Fibroblast of lung (primary cell): ENCODE data around the gene ACAA1. TPM values are rescaled to one million over a fixed set of nuclear protein-coding genes. Genes with fewer than 3 reads are reported as not detected.

Experiments used
- DNase-seq, 2 donors: peaks; one replicate each; pipeline versions ENCODE4 v3.0.0 to v3.0.0-alpha.2; 2010; ENCODE audit warnings: low read depth in 2 of 2
- H2AFZ ChIP-seq: 2 replicates; pipeline ENCODE4 v1.5.1; 2012; ENCODE audit warnings: low read length, control low read depth, inconsistent platforms
- H3K27ac ChIP-seq: 2 replicates; pipeline ENCODE4 v1.5.1; 2011; ENCODE audit warnings: low read length, control low read depth; ENCODE audit not compliant: insufficient read depth
- H3K27me3 ChIP-seq: 2 replicates; pipeline ENCODE4 v1.5.1; 2011; ENCODE audit warnings: mild to moderate bottlenecking, low read length; ENCODE audit not compliant: control insufficient read depth, insufficient read depth
- H3K36me3 ChIP-seq: 2 replicates; pipeline ENCODE4 v1.5.1; 2011; ENCODE audit warnings: low read length; ENCODE audit not compliant: control insufficient read depth, insufficient read depth
- H3K4me1 ChIP-seq: 2 replicates; pipeline ENCODE4 v1.5.1; 2011; ENCODE audit warnings: low read length; ENCODE audit not compliant: control insufficient read depth, insufficient read depth; ENCODE audit errors: extremely low read depth
- H3K4me2 ChIP-seq: 2 replicates; pipeline ENCODE4 v1.5.1; 2011; ENCODE audit warnings: low read length, control low read depth; ENCODE audit not compliant: insufficient read depth; ENCODE audit errors: extremely low read depth
- H3K4me3 ChIP-seq, 4 experiments: fragments of 200-600 bp in 1 of 4; sonication (generic) in 1 of 4; replicated peaks in 1 of 4; 2 replicates each; pipeline ENCODE4 v1.5.1; 2011 to 2016; ENCODE audit warnings: low read length in 4 of 4, low read depth in 3 of 4, mild to moderate bottlenecking in 3 of 4, control low read depth in 2 of 4, inconsistent platforms in 1 of 4, mixed read lengths in 1 of 4; ENCODE audit not compliant: insufficient read depth in 1 of 4; ENCODE audit errors: control extremely low read depth in 1 of 4
- H3K79me2 ChIP-seq: 2 replicates; pipeline ENCODE4 v1.5.1; 2012; ENCODE audit warnings: mild to moderate bottlenecking, low read length, inconsistent platforms; ENCODE audit not compliant: control insufficient read depth, insufficient read depth
- H3K9ac ChIP-seq: 2 replicates; pipeline ENCODE4 v1.5.1; 2011; ENCODE audit warnings: mild to moderate bottlenecking, low read length, control low read depth; ENCODE audit not compliant: insufficient read depth
- H3K9me3 ChIP-seq: 2 replicates; pipeline ENCODE4 v1.5.1; 2012; ENCODE audit warnings: low read depth, low read length; ENCODE audit not compliant: control insufficient read depth, insufficient read depth
- H4K20me1 ChIP-seq: 2 replicates; pipeline ENCODE4 v1.5.1; 2011; ENCODE audit warnings: low read length; ENCODE audit not compliant: control insufficient read depth, insufficient read depth; ENCODE audit errors: extremely low read depth
- EZH2 ChIP-seq: IDR thresholded peaks from 2 replicates; pipeline ENCODE4 v1.5.1; 2012; ENCODE audit warnings: low read length, control low read depth, mild to moderate bottlenecking; ENCODE audit errors: missing control alignments
- polyA plus RNA-seq, 2 donors: library from polyadenylated mRNA; depleted of rRNA in 1 of 2; stranded (reverse) in 1 of 2; unstranded in 1 of 2; fragments of >200 nt; gene quantifications; 2 replicates each; pipeline ENCODE4 v1.2.1, GENCODE V29; 2011 to 2012; ENCODE audit warnings: missing spikeins in 1 of 2
- total RNA-seq: library from RNA; depleted of rRNA; stranded (reverse); fragments of >200 nt; gene quantifications from 2 replicates; pipeline ENCODE4 v1.2.1, GENCODE V29; 2014
- TF ChIP-seq, protein P1 (sequence below), 2 donors: IDR thresholded peaks in 1 of 2; conservative IDR thresholded peaks in 1 of 2; 1 replicate in 1 of 2; 2 replicates in 1 of 2; pipeline ENCODE4 v1.5.1; 2011 to 2012; ENCODE audit warnings: low read length in 2 of 2, control low read depth in 1 of 2, inconsistent platforms in 1 of 2, low read depth in 1 of 2, mild to moderate bottlenecking in 1 of 2

The ACAA1 gene
- total and polyA plus RNA-seq, 2 donors (not counting 1 experiment from before 2014, with no cell fraction given) = 40.6 to 41.0 TPM

DNA sequence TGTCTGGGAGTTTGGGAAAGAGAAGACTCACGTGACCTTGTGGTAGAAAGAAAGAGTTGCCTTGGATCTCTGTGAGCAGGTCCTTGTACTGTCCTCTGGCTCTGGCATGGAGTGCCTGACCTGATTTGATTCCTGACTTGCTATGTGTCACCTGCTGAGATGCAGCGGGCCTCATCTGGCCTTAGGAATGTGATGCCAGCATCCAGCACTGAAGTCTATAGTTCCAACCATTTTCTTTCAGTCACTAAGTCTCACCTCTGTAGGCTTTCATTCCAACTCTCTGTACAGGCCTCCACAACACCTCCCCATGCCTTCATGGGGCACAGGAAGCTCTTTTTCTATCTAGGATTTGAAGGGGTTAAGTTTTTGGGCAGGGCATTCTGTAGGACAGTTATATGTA is 16.3 kb upstream of the ACAA1 start:
- no peak for DNase-seq

DNA sequence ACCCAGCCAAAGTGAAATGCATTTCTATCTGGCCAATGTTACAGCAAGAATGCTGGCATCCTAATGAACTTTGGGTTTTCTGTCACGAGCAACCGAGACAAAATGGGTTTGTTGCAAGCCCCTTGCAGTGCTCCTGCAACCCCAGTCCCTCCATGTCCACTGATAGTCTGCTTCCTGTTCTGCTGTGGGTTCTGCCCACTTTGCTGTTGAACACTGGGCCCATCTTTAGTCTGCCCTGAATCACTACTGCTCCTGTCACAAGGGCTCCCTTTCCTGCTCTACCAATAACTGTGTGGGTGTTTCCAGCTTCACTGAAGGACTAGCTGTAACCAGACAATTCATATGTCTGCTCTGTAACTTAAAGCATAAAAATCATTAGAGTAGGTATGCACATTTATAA is 15.7 kb upstream of the ACAA1 start:
- Histone ChIP-seq H3K9ac (no peak overlapping the region), H3K4me3 (no peak overlapping the region), H3K9me3 (no peaks in the 10 kb centered on the region), H3K4me2 (no peak overlapping the region), H3K4me1 (no peaks in the 10 kb centered on the region), H3K79me2 (no peaks in the 10 kb centered on the region), H3K36me3 (no peaks in the 10 kb centered on the region), H2AFZ (no peak overlapping the region), H4K20me1 (no peaks in the 10 kb centered on the region), H3K27me3 (no peaks in the 10 kb centered on the region), H3K27ac (no peak overlapping the region)
- no peak for TF ChIP-seq EZH2
- TF ChIP-seq, protein P1, sequence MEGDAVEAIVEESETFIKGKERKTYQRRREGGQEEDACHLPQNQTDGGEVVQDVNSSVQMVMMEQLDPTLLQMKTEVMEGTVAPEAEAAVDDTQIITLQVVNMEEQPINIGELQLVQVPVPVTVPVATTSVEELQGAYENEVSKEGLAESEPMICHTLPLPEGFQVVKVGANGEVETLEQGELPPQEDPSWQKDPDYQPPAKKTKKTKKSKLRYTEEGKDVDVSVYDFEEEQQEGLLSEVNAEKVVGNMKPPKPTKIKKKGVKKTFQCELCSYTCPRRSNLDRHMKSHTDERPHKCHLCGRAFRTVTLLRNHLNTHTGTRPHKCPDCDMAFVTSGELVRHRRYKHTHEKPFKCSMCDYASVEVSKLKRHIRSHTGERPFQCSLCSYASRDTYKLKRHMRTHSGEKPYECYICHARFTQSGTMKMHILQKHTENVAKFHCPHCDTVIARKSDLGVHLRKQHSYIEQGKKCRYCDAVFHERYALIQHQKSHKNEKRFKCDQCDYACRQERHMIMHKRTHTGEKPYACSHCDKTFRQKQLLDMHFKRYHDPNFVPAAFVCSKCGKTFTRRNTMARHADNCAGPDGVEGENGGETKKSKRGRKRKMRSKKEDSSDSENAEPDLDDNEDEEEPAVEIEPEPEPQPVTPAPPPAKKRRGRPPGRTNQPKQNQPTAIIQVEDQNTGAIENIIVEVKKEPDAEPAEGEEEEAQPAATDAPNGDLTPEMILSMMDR (conservative IDR thresholded peaks at IDR 0.05 in 1 of 2, IDR thresholded peaks at IDR 0.05 in 1 of 2; ENCODE audit: low read depth in 1 of 2, low read length in 2 of 2) = no peak
- no peak for DNase-seq

More for the DNA sequence above, 16.3 kb upstream of the ACAA1 start:
- Histone ChIP-seq H3K4me1 (no peaks in the 10 kb centered on the region), H3K4me3 (no peak overlapping the region), H3K4me2 (no peak overlapping the region), H3K79me2 (no peaks in the 10 kb centered on the region), H3K9ac (no peak overlapping the region), H3K36me3 (no peaks in the 10 kb centered on the region), H4K20me1 (no peaks in the 10 kb centered on the region), H2AFZ (no peak overlapping the region), H3K27me3 (no peaks in the 10 kb centered on the region), H3K27ac (no peak overlapping the region), H3K9me3 (no peaks in the 10 kb centered on the region)
- TF ChIP-seq, protein P1 (conservative IDR thresholded peaks at IDR 0.05 in 1 of 2, IDR thresholded peaks at IDR 0.05 in 1 of 2; ENCODE audit: low read depth in 1 of 2, low read length in 2 of 2) = no peak
- TF ChIP-seq EZH2 = no peak

DNA sequence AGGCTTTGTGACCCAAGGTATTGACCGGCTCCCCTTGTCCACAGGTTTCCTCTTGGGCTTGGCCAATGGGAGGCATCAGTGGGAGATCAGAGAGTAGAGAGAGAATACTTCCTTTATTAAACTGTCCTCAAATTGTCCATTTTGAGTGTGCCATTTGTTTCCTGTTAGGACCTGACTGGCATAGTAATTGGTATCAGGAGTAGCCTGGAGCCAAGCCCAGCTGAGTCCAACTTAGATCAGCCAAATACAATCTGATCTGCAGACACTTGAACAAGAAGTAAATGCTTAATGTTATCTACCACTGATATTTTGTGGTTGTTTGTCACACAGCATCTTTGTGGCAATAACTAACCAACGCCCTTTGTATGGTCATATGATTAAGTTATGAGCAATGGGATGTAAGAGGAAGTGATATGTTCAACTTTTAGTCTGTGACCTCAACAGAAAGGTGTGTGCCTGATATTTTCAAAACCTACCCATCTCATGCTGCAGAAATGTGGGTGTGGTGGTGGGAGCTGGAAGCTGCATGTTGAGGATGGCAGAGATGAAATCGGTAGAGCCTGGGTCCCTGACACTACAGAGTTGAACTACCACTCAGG is 14.8 kb upstream of the ACAA1 start:
- Histone ChIP-seq H3K4me3 (no peak overlapping the region), H3K4me1 (no peaks in the 10 kb centered on the region), H3K4me2 (no peak overlapping the region), H3K9ac (no peak overlapping the region), H4K20me1 (no peaks in the 10 kb centered on the region), H3K36me3 (no peaks in the 10 kb centered on the region), H3K9me3 (no peaks in the 10 kb centered on the region), H3K27me3 (no peaks in the 10 kb centered on the region), H2AFZ (no peak overlapping the region), H3K27ac (no peak overlapping the region), H3K79me2 (no peaks in the 10 kb centered on the region)
- no peak for TF ChIP-seq EZH2
- TF ChIP-seq, protein P1 (conservative IDR thresholded peaks at IDR 0.05 in 1 of 2, IDR thresholded peaks at IDR 0.05 in 1 of 2; ENCODE audit: low read depth in 1 of 2, low read length in 2 of 2) = no peak
- DNase-seq = peak in 1 of 2 donors; percentile 37
